ENCODE measurements around the gene SCAND1.

The SCAND1 gene

DNA sequence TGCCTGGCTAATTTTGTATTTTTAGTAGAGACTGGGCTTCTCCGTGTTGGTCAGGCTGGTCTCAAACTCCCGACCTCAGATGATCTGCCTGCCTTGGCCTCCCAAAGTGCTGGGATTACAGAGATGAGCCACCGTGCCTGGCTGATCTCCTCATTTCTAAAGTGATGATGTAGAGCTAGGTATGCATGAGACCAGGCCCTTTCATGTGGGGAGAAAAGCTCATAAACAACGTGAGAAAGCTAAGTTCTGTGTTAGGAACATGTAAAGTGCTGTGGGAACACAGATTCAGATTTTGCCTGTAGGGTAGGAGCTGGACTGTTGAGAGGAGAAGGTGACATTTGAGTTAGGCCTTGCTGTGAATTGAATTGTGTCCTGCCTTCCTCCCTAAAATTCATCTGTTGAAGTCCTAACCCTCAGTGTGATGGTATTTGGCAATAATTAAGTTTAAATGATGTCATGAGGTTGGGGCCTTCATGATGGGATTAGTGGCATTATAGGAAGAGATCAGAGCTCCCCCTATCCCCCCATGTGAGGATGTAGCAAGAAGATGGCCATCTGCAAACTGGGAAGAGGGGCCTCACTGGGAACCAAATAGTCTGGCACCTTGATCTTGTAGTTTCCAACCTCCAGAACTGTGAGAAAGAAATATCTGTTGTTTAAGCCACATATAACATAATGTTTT lies 49.2 kb downstream of the SCAND1 start:
- no peak for DNase-seq (ENCODE audit: low spot score)

DNA sequence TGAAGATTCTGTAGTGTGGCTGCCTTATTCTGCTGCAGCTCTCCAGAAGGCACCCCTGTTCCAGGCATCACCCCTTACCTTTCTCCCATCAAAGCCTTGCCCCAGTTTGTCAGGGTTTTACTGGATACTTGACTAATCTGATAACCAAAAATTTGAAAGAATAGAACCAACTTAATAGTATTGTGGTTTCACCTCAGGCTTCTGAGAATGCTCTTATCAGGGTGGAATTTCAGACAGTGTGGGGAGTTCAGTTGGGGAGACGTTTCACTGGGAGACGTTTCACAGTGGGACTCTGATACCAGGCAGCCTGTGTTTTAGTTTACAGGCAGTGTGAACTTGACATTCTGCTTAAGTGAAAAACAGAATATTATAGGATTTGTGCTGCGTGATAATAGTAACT lies 50.5 kb downstream of the SCAND1 start:
- no peak for DNase-seq (ENCODE audit: low spot score)

Measured in hepatic stellate cell (primary cell).